ENCODE measurements around the gene DNM3. TPM values are rescaled to one million over a fixed set of nuclear protein-coding genes. Genes with fewer than 3 reads are reported as not detected.

DNM3 gene
- total and polyA plus RNA-seq, 7 donors: 0.60 to 13.3 (median 3.9) TPM

DNA sequence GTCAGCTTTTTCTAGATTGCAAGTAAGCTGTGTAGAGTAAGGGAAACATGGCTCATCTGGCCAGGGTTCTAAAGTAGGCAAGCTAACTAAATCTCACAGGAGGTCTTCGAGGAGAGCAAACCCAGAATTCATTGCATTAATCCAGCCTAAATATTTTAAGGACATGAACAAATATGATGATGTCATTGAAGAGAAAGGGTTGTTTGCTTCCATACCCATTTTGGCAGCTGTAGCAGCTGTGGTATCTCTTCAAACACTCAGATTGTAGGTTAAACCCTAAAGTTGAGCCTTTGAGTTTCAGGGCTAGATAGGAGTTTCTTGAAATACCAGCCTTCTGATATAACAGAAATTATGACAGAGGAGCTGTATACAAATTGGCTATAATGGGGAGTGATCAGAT is 378.7 kb downstream of the DNM3 start:
- intact Hi-C loops (cut with DNase I): no loop called here
- no peaks in the 10 kb centered on the region for H3K9me3 ChIP-seq
- no peak for TF ChIP-seq POLR2A (IDR thresholded peaks at IDR 0.05)
- TF ChIP-seq POLR2AphosphoS5 (IDR thresholded peaks at IDR 0.05): no peak
- TF ChIP-seq, protein P1, sequence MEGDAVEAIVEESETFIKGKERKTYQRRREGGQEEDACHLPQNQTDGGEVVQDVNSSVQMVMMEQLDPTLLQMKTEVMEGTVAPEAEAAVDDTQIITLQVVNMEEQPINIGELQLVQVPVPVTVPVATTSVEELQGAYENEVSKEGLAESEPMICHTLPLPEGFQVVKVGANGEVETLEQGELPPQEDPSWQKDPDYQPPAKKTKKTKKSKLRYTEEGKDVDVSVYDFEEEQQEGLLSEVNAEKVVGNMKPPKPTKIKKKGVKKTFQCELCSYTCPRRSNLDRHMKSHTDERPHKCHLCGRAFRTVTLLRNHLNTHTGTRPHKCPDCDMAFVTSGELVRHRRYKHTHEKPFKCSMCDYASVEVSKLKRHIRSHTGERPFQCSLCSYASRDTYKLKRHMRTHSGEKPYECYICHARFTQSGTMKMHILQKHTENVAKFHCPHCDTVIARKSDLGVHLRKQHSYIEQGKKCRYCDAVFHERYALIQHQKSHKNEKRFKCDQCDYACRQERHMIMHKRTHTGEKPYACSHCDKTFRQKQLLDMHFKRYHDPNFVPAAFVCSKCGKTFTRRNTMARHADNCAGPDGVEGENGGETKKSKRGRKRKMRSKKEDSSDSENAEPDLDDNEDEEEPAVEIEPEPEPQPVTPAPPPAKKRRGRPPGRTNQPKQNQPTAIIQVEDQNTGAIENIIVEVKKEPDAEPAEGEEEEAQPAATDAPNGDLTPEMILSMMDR (IDR thresholded peaks at IDR 0.05): no peak
- no peak for TF ChIP-seq EP300 (IDR thresholded peaks at IDR 0.05)
- DNase-seq: no peak
- H3K27ac ChIP-seq: no peak overlapping the region
- WGBS, 2 donors: 77 to 89% methylated on average over 1 of the region's 1 CpG
- H3K36me3 ChIP-seq: no peaks in the 10 kb centered on the region
- H3K4me3 ChIP-seq: no peak overlapping the region
- no peaks in the 10 kb centered on the region for H3K4me1 ChIP-seq
- H3K27me3 ChIP-seq: no peaks in the 10 kb centered on the region

DNA sequence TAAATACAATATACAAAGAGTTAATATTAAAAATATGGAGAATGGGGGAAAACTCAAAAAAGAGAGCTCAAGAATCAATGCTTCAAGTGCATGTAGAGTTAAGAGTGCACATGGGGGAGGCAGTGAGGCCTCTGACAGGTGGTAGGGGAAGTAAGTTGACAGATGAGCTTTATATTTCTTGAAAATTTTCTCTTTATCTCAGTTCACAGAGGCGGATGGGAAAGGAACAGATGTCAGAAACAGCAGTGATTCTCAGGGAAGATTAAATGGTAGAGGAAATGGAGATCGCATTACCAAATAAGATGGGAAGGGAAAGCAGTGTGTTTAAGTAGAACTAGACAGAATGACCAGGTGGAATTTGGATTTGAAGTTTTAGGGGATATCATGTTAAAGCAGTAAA is 379.1 kb downstream of the DNM3 start:
- intact Hi-C loops (cut with DNase I): no loop called here
- H3K4me3 ChIP-seq: no peak overlapping the region
- H3K27me3 ChIP-seq: no peaks in the 10 kb centered on the region
- DNase-seq: no peak
- no peaks in the 10 kb centered on the region for H3K36me3 ChIP-seq
- TF ChIP-seq POLR2A (IDR thresholded peaks at IDR 0.05) (no peak), POLR2AphosphoS5 (IDR thresholded peaks at IDR 0.05) (no peak), EP300 (IDR thresholded peaks at IDR 0.05) (no peak)
- TF ChIP-seq, protein P1 (IDR thresholded peaks at IDR 0.05): no peak
- no peaks in the 10 kb centered on the region for H3K4me1 ChIP-seq
- H3K9me3 ChIP-seq: no peaks in the 10 kb centered on the region
- 68 to 87% methylated on average over 2 of the region's 2 CpGs for WGBS, 2 donors
- H3K27ac ChIP-seq: no peak overlapping the region

DNA sequence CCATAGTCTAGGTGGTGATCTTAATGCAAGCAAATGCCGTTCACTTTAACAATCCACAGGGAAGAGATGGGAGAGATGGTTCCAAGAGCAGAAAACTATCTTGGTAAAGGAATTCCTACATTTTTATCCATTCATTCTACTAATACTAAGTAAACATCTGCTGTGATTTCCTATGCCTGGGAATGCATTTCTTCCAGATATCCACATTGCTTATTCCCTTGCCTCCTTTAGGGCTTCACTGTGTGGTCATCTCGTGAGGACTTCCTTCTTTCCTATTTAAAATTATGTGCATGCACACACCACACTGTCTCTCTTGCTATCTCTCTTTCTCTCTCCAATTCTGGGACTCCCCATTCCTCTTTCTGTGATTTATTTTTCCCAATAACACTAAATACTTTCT is 380.1 kb downstream of the DNM3 start:
- Histone ChIP-seq H3K27me3 (no peaks in the 10 kb centered on the region), H3K4me3 (no peak overlapping the region), H3K9me3 (no peaks in the 10 kb centered on the region), H3K4me1 (no peaks in the 10 kb centered on the region), H3K27ac (no peak overlapping the region), H3K36me3 (no peaks in the 10 kb centered on the region)
- DNase-seq: no peak
- intact Hi-C loops (cut with DNase I): no loop called here
- no peak for TF ChIP-seq POLR2AphosphoS5 (IDR thresholded peaks at IDR 0.05)
- 93 to 96% methylated on average over 2 of the region's 2 CpGs for WGBS, 2 donors

DNA sequence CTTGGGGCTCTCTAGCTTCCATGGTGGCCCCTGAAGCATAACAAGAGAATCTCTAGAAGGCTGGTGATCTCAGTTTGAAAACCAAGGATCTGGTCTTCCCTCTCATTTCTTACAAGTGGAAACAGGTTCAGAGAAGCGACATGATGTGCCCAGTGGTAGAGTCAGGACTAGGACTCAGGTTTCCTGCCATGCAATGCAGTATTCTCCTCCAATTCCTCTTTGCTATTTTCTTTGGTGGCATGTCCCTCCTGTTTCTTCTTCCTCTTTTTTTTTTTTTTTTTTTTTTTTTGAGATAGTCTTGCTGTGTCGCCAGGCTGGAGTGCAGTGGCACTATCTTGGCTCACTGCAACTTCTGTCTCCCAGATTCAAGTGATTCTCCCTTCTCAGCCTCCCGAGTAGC is 383.6 kb downstream of the DNM3 start:
- WGBS, 2 donors: 88 to 91% methylated on average over 3 of the region's 3 CpGs
- intact Hi-C loops (cut with DNase I): no loop called here

DNA sequence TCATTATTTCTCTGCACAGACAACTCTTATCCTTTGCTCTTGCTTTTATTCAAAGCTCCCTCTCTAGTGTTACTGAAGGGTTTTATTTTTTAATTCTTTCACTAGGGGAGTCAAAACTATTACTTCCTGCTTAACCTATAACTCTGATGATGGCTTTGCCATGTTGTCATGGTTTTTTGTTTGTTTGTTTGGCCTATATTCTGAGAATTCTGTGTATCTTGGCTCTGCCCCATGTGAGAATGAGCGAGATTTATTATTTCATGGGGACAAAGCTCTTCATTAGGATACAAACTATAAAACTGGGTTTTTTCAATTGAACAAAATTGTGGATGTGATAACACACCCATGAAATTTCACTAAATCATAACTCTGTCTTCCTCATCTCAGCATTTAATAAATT is 388.6 kb downstream of the DNM3 start:
- Histone ChIP-seq H3K9me3 (no peaks in the 10 kb centered on the region), H3K4me3 (no peak overlapping the region), H3K27me3 (no peaks in the 10 kb centered on the region), H3K4me1 (no peaks in the 10 kb centered on the region), H3K36me3 (no peaks in the 10 kb centered on the region), H3K27ac (no peak overlapping the region)
- TF ChIP-seq POLR2AphosphoS5 (IDR thresholded peaks at IDR 0.05) (no peak), POLR2A (IDR thresholded peaks at IDR 0.05) (no peak), EP300 (IDR thresholded peaks at IDR 0.05) (no peak)
- TF ChIP-seq, protein P1 (IDR thresholded peaks at IDR 0.05): no peak
- no peak for DNase-seq
- intact Hi-C loops (cut with DNase I): no loop called here
- 29 to 67% methylated on average over 1 of the region's 1 CpG for WGBS, 2 donors

More for the DNA sequence above, 383.6 kb downstream of the DNM3 start:
- TF ChIP-seq, protein P1 (IDR thresholded peaks at IDR 0.05): no peak
- TF ChIP-seq POLR2A (IDR thresholded peaks at IDR 0.05) (no peak), EP300 (IDR thresholded peaks at IDR 0.05) (no peak)
- DNase-seq: no peak
- Histone ChIP-seq H3K27ac (no peak overlapping the region), H3K36me3 (no peaks in the 10 kb centered on the region), H3K9me3 (no peaks in the 10 kb centered on the region), H3K27me3 (no peaks in the 10 kb centered on the region), H3K4me1 (no peaks in the 10 kb centered on the region), H3K4me3 (no peak overlapping the region)
